Measurements from ENCODE around the gene HTT.

GRCh38 chr4:3248811-3249661 lies 174.6 kb downstream of the HTT start, which contains the start of gene MSANTD1:
- TF ChIP-seq POLR2A (IDR thresholded peaks at IDR 0.05) (no peak), CTCF (IDR thresholded peaks at IDR 0.05) (no peak)

Measured in suprapubic skin (tissue), 3 donors.